ENCODE measurements around the gene TSPAN33. TPM values are rescaled to one million over a fixed set of nuclear protein-coding genes. Genes with fewer than 3 reads are reported as not detected.

The TSPAN33 gene
- total and polyA plus RNA-seq, 9 of the 15 experiments (the other 6 are each of a cell fraction or from before 2014, with no cell fraction given), result 0.03 to 1.5 (median 0.23) TPM; not detected in 2

DNA sequence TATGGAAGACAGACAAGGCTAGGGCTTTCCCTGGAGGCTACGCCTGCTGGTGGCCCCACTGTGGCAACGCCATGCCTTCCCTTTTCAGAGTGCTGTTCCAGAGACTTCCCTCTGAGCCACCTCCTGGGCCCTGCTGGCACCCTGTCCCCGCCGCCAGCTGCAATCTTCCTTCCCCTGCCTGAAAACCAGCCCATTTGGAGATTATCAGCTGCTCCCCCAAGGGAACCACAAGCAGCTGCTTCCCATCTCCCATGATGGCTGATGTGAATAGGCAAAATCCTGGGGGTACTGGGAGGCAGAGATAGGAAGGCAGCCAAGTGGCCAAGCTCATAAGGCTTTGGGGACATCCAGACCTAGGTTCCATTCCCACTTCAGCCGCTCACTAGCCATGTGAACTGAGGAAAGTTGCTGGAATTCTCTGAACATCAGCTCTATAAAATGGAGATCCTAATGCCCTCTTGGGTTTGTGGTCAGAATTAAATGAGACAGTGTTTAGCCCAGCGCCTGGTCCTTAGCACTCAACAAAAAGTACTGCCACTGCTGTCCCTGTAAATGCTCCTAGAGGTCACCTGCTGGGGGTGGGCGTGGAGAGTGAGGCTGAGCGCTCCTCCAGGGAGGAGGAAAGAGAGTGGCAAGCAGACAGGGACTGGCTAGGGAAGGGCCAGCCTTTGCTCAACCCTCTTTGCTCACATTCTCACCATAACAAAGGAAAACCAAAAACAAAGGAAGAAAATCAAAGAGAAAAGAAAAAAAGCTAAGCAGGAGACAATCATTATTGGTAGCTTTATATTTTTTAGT, 5.9 kb downstream of the TSPAN33 start (continued):
- TF ChIP-seq, protein P1, sequence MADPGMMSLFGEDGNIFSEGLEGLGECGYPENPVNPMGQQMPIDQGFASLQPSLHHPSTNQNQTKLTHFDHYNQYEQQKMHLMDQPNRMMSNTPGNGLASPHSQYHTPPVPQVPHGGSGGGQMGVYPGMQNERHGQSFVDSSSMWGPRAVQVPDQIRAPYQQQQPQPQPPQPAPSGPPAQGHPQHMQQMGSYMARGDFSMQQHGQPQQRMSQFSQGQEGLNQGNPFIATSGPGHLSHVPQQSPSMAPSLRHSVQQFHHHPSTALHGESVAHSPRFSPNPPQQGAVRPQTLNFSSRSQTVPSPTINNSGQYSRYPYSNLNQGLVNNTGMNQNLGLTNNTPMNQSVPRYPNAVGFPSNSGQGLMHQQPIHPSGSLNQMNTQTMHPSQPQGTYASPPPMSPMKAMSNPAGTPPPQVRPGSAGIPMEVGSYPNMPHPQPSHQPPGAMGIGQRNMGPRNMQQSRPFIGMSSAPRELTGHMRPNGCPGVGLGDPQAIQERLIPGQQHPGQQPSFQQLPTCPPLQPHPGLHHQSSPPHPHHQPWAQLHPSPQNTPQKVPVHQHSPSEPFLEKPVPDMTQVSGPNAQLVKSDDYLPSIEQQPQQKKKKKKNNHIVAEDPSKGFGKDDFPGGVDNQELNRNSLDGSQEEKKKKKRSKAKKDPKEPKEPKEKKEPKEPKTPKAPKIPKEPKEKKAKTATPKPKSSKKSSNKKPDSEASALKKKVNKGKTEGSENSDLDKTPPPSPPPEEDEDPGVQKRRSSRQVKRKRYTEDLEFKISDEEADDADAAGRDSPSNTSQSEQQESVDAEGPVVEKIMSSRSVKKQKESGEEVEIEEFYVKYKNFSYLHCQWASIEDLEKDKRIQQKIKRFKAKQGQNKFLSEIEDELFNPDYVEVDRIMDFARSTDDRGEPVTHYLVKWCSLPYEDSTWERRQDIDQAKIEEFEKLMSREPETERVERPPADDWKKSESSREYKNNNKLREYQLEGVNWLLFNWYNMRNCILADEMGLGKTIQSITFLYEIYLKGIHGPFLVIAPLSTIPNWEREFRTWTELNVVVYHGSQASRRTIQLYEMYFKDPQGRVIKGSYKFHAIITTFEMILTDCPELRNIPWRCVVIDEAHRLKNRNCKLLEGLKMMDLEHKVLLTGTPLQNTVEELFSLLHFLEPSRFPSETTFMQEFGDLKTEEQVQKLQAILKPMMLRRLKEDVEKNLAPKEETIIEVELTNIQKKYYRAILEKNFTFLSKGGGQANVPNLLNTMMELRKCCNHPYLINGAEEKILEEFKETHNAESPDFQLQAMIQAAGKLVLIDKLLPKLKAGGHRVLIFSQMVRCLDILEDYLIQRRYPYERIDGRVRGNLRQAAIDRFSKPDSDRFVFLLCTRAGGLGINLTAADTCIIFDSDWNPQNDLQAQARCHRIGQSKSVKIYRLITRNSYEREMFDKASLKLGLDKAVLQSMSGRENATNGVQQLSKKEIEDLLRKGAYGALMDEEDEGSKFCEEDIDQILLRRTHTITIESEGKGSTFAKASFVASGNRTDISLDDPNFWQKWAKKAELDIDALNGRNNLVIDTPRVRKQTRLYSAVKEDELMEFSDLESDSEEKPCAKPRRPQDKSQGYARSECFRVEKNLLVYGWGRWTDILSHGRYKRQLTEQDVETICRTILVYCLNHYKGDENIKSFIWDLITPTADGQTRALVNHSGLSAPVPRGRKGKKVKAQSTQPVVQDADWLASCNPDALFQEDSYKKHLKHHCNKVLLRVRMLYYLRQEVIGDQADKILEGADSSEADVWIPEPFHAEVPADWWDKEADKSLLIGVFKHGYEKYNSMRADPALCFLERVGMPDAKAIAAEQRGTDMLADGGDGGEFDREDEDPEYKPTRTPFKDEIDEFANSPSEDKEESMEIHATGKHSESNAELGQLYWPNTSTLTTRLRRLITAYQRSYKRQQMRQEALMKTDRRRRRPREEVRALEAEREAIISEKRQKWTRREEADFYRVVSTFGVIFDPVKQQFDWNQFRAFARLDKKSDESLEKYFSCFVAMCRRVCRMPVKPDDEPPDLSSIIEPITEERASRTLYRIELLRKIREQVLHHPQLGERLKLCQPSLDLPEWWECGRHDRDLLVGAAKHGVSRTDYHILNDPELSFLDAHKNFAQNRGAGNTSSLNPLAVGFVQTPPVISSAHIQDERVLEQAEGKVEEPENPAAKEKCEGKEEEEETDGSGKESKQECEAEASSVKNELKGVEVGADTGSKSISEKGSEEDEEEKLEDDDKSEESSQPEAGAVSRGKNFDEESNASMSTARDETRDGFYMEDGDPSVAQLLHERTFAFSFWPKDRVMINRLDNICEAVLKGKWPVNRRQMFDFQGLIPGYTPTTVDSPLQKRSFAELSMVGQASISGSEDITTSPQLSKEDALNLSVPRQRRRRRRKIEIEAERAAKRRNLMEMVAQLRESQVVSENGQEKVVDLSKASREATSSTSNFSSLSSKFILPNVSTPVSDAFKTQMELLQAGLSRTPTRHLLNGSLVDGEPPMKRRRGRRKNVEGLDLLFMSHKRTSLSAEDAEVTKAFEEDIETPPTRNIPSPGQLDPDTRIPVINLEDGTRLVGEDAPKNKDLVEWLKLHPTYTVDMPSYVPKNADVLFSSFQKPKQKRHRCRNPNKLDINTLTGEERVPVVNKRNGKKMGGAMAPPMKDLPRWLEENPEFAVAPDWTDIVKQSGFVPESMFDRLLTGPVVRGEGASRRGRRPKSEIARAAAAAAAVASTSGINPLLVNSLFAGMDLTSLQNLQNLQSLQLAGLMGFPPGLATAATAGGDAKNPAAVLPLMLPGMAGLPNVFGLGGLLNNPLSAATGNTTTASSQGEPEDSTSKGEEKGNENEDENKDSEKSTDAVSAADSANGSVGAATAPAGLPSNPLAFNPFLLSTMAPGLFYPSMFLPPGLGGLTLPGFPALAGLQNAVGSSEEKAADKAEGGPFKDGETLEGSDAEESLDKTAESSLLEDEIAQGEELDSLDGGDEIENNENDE (IDR thresholded peaks at IDR 0.05; ENCODE audit: low read depth, low read length), result no peak
- TF ChIP-seq ZBTB34 (CRISPR knock-in tag; IDR thresholded peaks at IDR 0.05) (no peak; the same call in 1 of the 2 replicates), ATF7 (IDR thresholded peaks at IDR 0.05) (peak; percentile 64; the same call in 1 of the 2 replicates), ZNF707 (CRISPR knock-in tag; conservative IDR thresholded peaks at IDR 0.05) (no peak), CHD4 (IDR thresholded peaks at IDR 0.05; ENCODE audit: insufficient read depth, insufficient replicate concordance, low read depth, low read length, poor library complexity, severe bottlenecking) (no peak), MEF2D (tag; conservative IDR thresholded peaks at IDR 0.05; ENCODE audit: low read depth) (0 out of 2 replicates have a peak, but pooled peaks have one; percentile 45), ZNF253 (CRISPR knock-in tag; conservative IDR thresholded peaks at IDR 0.05) (no peak), ZNF316 (IDR thresholded peaks at IDR 0.05) (peak; percentile 34; the same call in 1 of the 2 replicates), TCF15 (CRISPR knock-in tag; IDR thresholded peaks at IDR 0.05) (no peak), GTF2F1 (IDR thresholded peaks at IDR 0.05; ENCODE audit: low read depth, low read length) (no peak)
- TF ChIP-seq, protein P2, sequence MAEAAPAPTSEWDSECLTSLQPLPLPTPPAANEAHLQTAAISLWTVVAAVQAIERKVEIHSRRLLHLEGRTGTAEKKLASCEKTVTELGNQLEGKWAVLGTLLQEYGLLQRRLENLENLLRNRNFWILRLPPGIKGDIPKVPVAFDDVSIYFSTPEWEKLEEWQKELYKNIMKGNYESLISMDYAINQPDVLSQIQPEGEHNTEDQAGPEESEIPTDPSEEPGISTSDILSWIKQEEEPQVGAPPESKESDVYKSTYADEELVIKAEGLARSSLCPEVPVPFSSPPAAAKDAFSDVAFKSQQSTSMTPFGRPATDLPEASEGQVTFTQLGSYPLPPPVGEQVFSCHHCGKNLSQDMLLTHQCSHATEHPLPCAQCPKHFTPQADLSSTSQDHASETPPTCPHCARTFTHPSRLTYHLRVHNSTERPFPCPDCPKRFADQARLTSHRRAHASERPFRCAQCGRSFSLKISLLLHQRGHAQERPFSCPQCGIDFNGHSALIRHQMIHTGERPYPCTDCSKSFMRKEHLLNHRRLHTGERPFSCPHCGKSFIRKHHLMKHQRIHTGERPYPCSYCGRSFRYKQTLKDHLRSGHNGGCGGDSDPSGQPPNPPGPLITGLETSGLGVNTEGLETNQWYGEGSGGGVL (CRISPR knock-in tag; IDR thresholded peaks at IDR 0.05), result no peak

Data from K562 (cell line).